HepG2 (cell line): ENCODE measurements around the gene ZACN. TPM values are rescaled to one million over a fixed set of nuclear protein-coding genes. Genes with fewer than 3 reads are reported as not detected.
A peak's percentile ranks its signal among the peaks of the same experiment; 100 is the strongest.

Experiments used
- JUNB ChIP-seq: sonication (generic); formaldehyde crosslinking; IDR thresholded peaks from 2 replicates; pipeline ENCODE4 v1.8.0; 2022; ENCODE audit warnings: missing genetic modification reagents, mild to moderate bottlenecking, borderline replicate concordance
- MTA1 ChIP-seq: sonication (generic); formaldehyde crosslinking; IDR thresholded peaks from 2 replicates; pipeline ENCODE4 v1.4.0; 2020; ENCODE audit warnings: missing genetic modification reagents, mild to moderate bottlenecking, borderline replicate concordance
- MTERF4 ChIP-seq: sonication (generic); formaldehyde crosslinking; IDR thresholded peaks from 2 replicates; pipeline ENCODE4 v1.8.0; 2023; ENCODE audit warnings: mild to moderate bottlenecking, missing genetic modification reagents
- NR2F6 ChIP-seq, 2 experiments: IDR thresholded peaks; 2 replicates each; pipeline ENCODE4 v1.6.1; 2016; ENCODE audit warnings: antibody characterized with exemption in 1 of 2, mild to moderate bottlenecking in 1 of 2
- NR3C1 ChIP-seq: sonication (generic); formaldehyde crosslinking; IDR thresholded peaks from 2 replicates; pipeline ENCODE4 v1.4.0; 2020; ENCODE audit warnings: missing genetic modification reagents
- PHF21A ChIP-seq: sonication (generic); formaldehyde crosslinking; IDR thresholded peaks from 2 replicates; pipeline ENCODE4 v1.5.0; 2020; ENCODE audit warnings: mild to moderate bottlenecking, missing genetic modification reagents
- U2AF1 ChIP-seq: fragments of 200-400 bp; formaldehyde crosslinking; optimal IDR thresholded peaks from 2 replicates; pipeline ENCODE3; 2017; ENCODE audit warnings: mild to moderate bottlenecking, low read depth, low read length
- ZNF143 ChIP-seq: sonication (generic); formaldehyde crosslinking; IDR thresholded peaks from 2 replicates; pipeline ENCODE4 v1.4.0; 2020; ENCODE audit warnings: missing genetic modification reagents
- ZNF383 ChIP-seq: sonication (generic); formaldehyde crosslinking; IDR thresholded peaks from 2 replicates; pipeline ENCODE4 v1.4.0; 2020; ENCODE audit warnings: missing genetic modification reagents, mild to moderate bottlenecking, borderline replicate concordance
- ZSCAN12 ChIP-seq: sonication (generic); formaldehyde crosslinking; IDR thresholded peaks from 2 replicates; pipeline ENCODE4 v1.9.0; 2021; ENCODE audit warnings: mild to moderate bottlenecking, missing genetic modification reagents
- ZXDC ChIP-seq: sonication (generic); formaldehyde crosslinking; IDR thresholded peaks from 2 replicates; pipeline ENCODE4 v1.5.0; 2020; ENCODE audit warnings: mild to moderate bottlenecking, missing genetic modification reagents
- polyA plus RNA-seq, 8 experiments: library from polyadenylated mRNA; depleted of rRNA in 3 of 8; stranded (reverse) in 7 of 8; unstranded in 1 of 8; fragments of >200 nt; fragmentation: Illumina TruSeq in 4 of 8; extraction: Trizol in 4 of 8; gene quantifications; 2 replicates each; pipeline versions ENCODE4 v1.2.1 to v1.2.3, GENCODE V29; 2011 to 2016; ENCODE audit warnings: low read depth in 4 of 8, missing spikeins in 1 of 8, mixed read lengths in 1 of 8; ENCODE audit not compliant: insufficient read depth in 1 of 8
- total RNA-seq, 5 experiments: library from RNA; depleted of rRNA; stranded (reverse); fragments of >200 nt; fragmentation: Illumina TruSeq; extraction: Trizol; gene quantifications; 2 replicates each; pipeline ENCODE4 v1.2.3, GENCODE V29; 2016; ENCODE audit warnings: low read depth in 1 of 5
- TF ChIP-seq, protein P1 (sequence below): sonication (generic); formaldehyde crosslinking; IDR thresholded peaks from 2 replicates; pipeline ENCODE4 v1.4.0; 2020; ENCODE audit warnings: missing genetic modification reagents, mild to moderate bottlenecking, borderline replicate concordance

Gene ZACN
- total and polyA plus RNA-seq, 2 of the 13 experiments (the other 11 are each of a cell fraction or from before 2014, with no cell fraction given) = 0.11 to 0.15 TPM

DNA sequence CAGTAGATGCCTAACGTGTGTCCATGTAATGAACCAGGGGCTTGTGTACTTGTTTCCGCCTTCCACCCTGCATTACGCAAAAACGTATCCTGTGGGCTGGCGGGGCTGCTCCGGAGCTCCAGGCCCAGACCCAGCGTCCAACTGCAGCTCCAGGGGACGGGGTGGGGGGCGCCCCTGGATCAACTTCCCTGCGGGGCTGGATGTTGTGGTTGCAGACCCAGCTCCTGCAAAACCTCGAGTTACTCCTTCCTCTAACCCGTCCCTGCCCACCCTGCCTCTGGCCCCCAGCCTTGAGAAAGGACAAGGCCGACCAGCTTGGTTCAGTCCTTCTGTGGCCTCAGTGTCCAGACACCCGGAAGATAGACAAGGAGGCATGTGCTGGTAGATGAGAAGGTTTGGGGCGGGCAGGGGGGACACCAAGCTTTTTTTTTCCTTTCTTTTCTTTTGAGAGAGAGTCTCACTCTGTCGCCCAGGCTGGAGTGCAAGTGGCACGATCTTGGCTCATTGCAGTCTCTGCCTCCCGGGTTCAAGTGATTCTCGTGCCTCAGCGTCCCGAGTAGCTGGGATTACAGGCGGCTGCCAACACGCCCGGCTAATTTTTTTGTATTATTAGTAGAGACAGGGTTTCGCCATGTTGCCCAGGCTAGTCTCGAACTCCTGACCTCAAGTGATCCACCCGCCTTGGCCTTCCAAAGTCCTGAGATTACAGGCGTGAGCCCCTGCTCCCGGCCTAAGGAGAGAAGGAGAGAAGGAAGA is 25.3 kb downstream of the ZACN start (continued):
- TF ChIP-seq ZNF383 (CRISPR knock-in tag) = no peak
- no peak for TF ChIP-seq ZSCAN12
- TF ChIP-seq U2AF1 = no peak
- TF ChIP-seq MTERF4 (CRISPR knock-in tag) = no peak
- TF ChIP-seq, protein P1, sequence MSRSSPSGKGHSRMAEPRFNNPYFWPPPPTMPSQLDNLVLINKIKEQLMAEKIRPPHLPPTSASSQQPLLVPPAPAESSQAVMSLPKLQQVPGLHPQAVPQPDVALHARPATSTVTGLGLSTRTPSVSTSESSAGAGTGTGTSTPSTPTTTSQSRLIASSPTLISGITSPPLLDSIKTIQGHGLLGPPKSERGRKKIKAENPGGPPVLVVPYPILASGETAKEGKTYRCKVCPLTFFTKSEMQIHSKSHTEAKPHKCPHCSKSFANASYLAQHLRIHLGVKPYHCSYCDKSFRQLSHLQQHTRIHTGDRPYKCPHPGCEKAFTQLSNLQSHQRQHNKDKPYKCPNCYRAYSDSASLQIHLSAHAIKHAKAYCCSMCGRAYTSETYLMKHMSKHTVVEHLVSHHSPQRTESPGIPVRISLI = no peak
- no peak for TF ChIP-seq NR3C1 (CRISPR knock-in tag)
- no peak for TF ChIP-seq ZNF143 (CRISPR knock-in tag)
- TF ChIP-seq ZXDC (CRISPR knock-in tag) = no peak
- TF ChIP-seq JUNB (CRISPR knock-in tag) = no peak
- TF ChIP-seq PHF21A (CRISPR knock-in tag) = 0 out of 2 replicates have a peak, but pooled peaks have one; percentile 3
- TF ChIP-seq NR2F6 (IDR thresholded peaks at IDR 0.05) = no peak
- TF ChIP-seq NR2F6 (CRISPR knock-in tag; IDR thresholded peaks at IDR 0.05) = no peak
- TF ChIP-seq MTA1 = no peak
